GM06990 (cell line): ENCODE results near the gene CNRIP1.

Source experiments
- DNase-seq: peaks from one replicate; pipeline ENCODE4 v3.0.0-alpha.2; 2011; ENCODE audit not compliant: insufficient read length; ENCODE audit errors: extremely low read depth
- H3K27me3 ChIP-seq: replicated peaks from 2 replicates; pipeline ENCODE4 v1.6.0; 2011; ENCODE audit warnings: low read length; ENCODE audit not compliant: control insufficient read depth, insufficient read depth
- H3K36me3 ChIP-seq: 2 replicates; pipeline ENCODE4 v1.5.1; 2011; ENCODE audit warnings: low read length; ENCODE audit not compliant: control insufficient read depth, insufficient read depth
- H3K4me3 ChIP-seq: replicated peaks from 2 replicates; pipeline ENCODE4 v1.5.1; 2011; ENCODE audit warnings: low read depth, mild to moderate bottlenecking, control low read depth, low read length
- CTCF ChIP-seq: IDR thresholded peaks from 2 replicates; pipeline ENCODE4 v1.5.1; 2011; ENCODE audit warnings: low read length, control low read depth, mild to moderate bottlenecking, inconsistent platforms; ENCODE audit not compliant: insufficient read depth, poor library complexity, severe bottlenecking

The CNRIP1 gene

GRCh38 chr2:68344031-68344430, 24.3 kb upstream of the CNRIP1 start:
- Histone ChIP-seq H3K36me3 (no peaks in the 10 kb centered on the region), H3K27me3 (no peaks in the 10 kb centered on the region; the same call in 1 of the 2 replicates), H3K4me3 (no peak overlapping the region)
- DNase-seq = no peak
- no peak for TF ChIP-seq CTCF

GRCh38 chr2:68342470-68342869, 22.7 kb upstream of the CNRIP1 start:
- no peak for TF ChIP-seq CTCF
- no peaks in the 10 kb centered on the region for H3K36me3 ChIP-seq
- H3K4me3 ChIP-seq = no peak overlapping the region
- no peak for DNase-seq
- H3K27me3 ChIP-seq = no peaks in the 10 kb centered on the region; the same call in 1 of the 2 replicates

GRCh38 chr2:68341583-68341982, 21.8 kb upstream of the CNRIP1 start:
- Histone ChIP-seq H3K36me3 (no peaks in the 10 kb centered on the region), H3K27me3 (no peaks in the 10 kb centered on the region; the same call in 1 of the 2 replicates), H3K4me3 (no peak overlapping the region)
- no peak for DNase-seq
- no peak for TF ChIP-seq CTCF

GRCh38 chr2:68341062-68341329, 21.2 kb upstream of the CNRIP1 start:
- TF ChIP-seq CTCF = no peak
- Histone ChIP-seq H3K4me3 (no peak overlapping the region), H3K27me3 (no peaks in the 10 kb centered on the region; the same call in 1 of the 2 replicates), H3K36me3 (no peaks in the 10 kb centered on the region)
- DNase-seq = no peak

- no peak for DNase-seq
- no peak for TF ChIP-seq CTCF
- no peaks in the 10 kb centered on the region for H3K36me3 ChIP-seq
- no peaks in the 10 kb centered on the region; the same call in 1 of the 2 replicates for H3K27me3 ChIP-seq
- H3K4me3 ChIP-seq = no peak overlapping the region
Observed at GRCh38 chr2:68340226-68341061, 20.7 kb upstream of the CNRIP1 start.
